K562 (cell line): Measurements from ENCODE around the gene MPIG6B. TPM values are rescaled to one million over a fixed set of nuclear protein-coding genes. Genes with fewer than 3 reads are reported as not detected.
A peak's percentile ranks its signal among the peaks of the same experiment; 100 is the strongest.

Experiments used
- BCL6 ChIP-seq: fragments of 250-450 bp; sonication (Bioruptor Pico); IDR thresholded peaks from 2 replicates; pipeline ENCODE4 v1.4.0; 2020
- FOXK2 ChIP-seq, 2 experiments: fragments of 450-650 bp; IDR thresholded peaks in 1 of 2; conservative IDR thresholded peaks in 1 of 2; 2 replicates each; pipeline ENCODE4 v1.6.1; 2016; ENCODE audit warnings: low read depth in 2 of 2, mild to moderate bottlenecking in 1 of 2
- MIER1 ChIP-seq: fragments of 450-650 bp; IDR thresholded peaks from 2 replicates; pipeline ENCODE4 v1.6.1; 2016; ENCODE audit warnings: antibody characterized with exemption, mild to moderate bottlenecking, low read depth
- NFE2 ChIP-seq: IDR thresholded peaks from 2 replicates; pipeline ENCODE4 v1.6.1; 2014; ENCODE audit warnings: antibody characterized with exemption, low read depth
- PKNOX1 ChIP-seq: fragments of 450-650 bp; IDR thresholded peaks from 2 replicates; pipeline ENCODE4 v1.6.1; 2016
- POLR2AphosphoS5 ChIP-seq: IDR thresholded peaks from 2 replicates; pipeline ENCODE4 v1.6.1; 2011; ENCODE audit warnings: mild to moderate bottlenecking, low read depth, low read length, moderate library complexity; ENCODE audit not compliant: control insufficient read depth, insufficient read depth
- PTBP1 ChIP-seq: fragments of 200-400 bp; formaldehyde crosslinking; IDR thresholded peaks from 2 replicates; pipeline ENCODE4 v1.6.1; 2017; ENCODE audit warnings: low read depth, low read length
- REST ChIP-seq, 2 experiments: fragments of 450-650 bp; formaldehyde crosslinking in 1 of 2; IDR thresholded peaks; 2 replicates each; pipeline versions ENCODE4 v1.4.0 to v1.6.1; 2014 to 2020; ENCODE audit warnings: mild to moderate bottlenecking in 2 of 2, borderline replicate concordance in 1 of 2, low read depth in 1 of 2
- STAG1 ChIP-seq: sonication (generic); formaldehyde crosslinking; IDR thresholded peaks from 2 replicates; pipeline ENCODE4 v1.5.0; 2020; ENCODE audit warnings: missing genetic modification reagents, borderline replicate concordance
- YY1 ChIP-seq, 3 experiments: IDR thresholded peaks; 2 replicates each; pipeline ENCODE4 v1.6.1; 2011; ENCODE audit warnings: low read length in 2 of 3, mild to moderate bottlenecking in 2 of 3, moderate library complexity in 2 of 3, borderline replicate concordance in 1 of 3, control low read depth in 1 of 3, low read depth in 1 of 3; ENCODE audit not compliant: insufficient read depth in 3 of 3, insufficient replicate concordance in 2 of 3, control insufficient read depth in 1 of 3, insufficient read length in 1 of 3; ENCODE audit errors: extremely low read depth in 1 of 3
- ZNF609 ChIP-seq: sonication (generic); formaldehyde crosslinking; IDR thresholded peaks from 2 replicates; pipeline ENCODE4 v1.8.1; 2023; ENCODE audit warnings: missing genetic modification reagents, mild to moderate bottlenecking, borderline replicate concordance
- polyA plus RNA-seq, 8 experiments: library from polyadenylated mRNA; depleted of rRNA in 4 of 8; stranded (reverse) in 5 of 8; unstranded in 3 of 8; fragments of >200 nt; fragmentation: Nextera tagmentation in 2 of 8; fragmentation: Illumina TruSeq in 1 of 8; extraction: Ambion mirVana in 2 of 8; extraction: Trizol in 1 of 8; gene quantifications; 2 replicates each; pipeline versions ENCODE4 v1.2.1 to v1.2.3, GENCODE V29; 2011 to 2014; ENCODE audit warnings: inconsistent platforms in 1 of 8, missing spikeins in 1 of 8
- total RNA-seq, 7 experiments: library from RNA; depleted of rRNA in 6 of 7; stranded (reverse); fragments of >200 nt in 6 of 7; fragmentation: Illumina TruSeq in 2 of 7; extraction: Trizol in 2 of 7; gene quantifications; 2 replicates each; pipeline versions ENCODE4 v1.2.1 to v1.2.3, GENCODE V29; 2011 to 2021; ENCODE audit warnings: low replicate concordance in 1 of 7

Gene MPIG6B
- total and polyA plus RNA-seq, 9 of the 15 experiments (the other 6 are each of a cell fraction or from before 2014, with no cell fraction given) = 0.11 to 1.2 (median 0.28) TPM; not detected in 1

GRCh38 chr6:31769684-31770371, 46.7 kb downstream of the MPIG6B start (continued):
- 0 out of 2 replicates have a peak, but pooled peaks have one; percentile 75 for TF ChIP-seq ZNF609 (CRISPR knock-in tag)
- TF ChIP-seq YY1 (IDR thresholded peaks at IDR 0.05; ENCODE audit: borderline replicate concordance in 1 of 3, control insufficient read depth in 1 of 3, extremely low read depth in 1 of 3, insufficient read depth in 3 of 3, insufficient read length in 1 of 3, insufficient replicate concordance in 2 of 3, low read depth in 1 of 3, low read length in 2 of 3) = peak in 2 of 3 experiments; percentile 61 to 77
- TF ChIP-seq MIER1 = peak; percentile 51; the same call in 1 of the 2 replicates
- peak; percentile 37 to 40; a peak in 1 of 4 replicates for TF ChIP-seq FOXK2 (conservative IDR thresholded peaks at IDR 0.05 in 1 of 2, IDR thresholded peaks at IDR 0.05 in 1 of 2; ENCODE audit: low read depth in 2 of 2)
- TF ChIP-seq REST (IDR thresholded peaks at IDR 0.05; ENCODE audit: borderline replicate concordance) = peak; percentile 97
- TF ChIP-seq REST (CRISPR knock-in tag; IDR thresholded peaks at IDR 0.05; ENCODE audit: low read depth) = no peak
- TF ChIP-seq NFE2 = 0 out of 2 replicates have a peak, but pooled peaks have one; percentile 12
- TF ChIP-seq STAG1 (CRISPR knock-in tag) = peak; percentile 85
- 0 out of 2 replicates have a peak, but pooled peaks have one; percentile 40 for TF ChIP-seq PTBP1
- peak; percentile 95 for TF ChIP-seq PKNOX1
- no peak for TF ChIP-seq BCL6 (CRISPR knock-in tag)
- TF ChIP-seq POLR2AphosphoS5 = no peak; the same call in 1 of the 2 replicates
